ENCODE results near the gene SLIT1.

Gene SLIT1

GRCh38 chr10:97169911-97170693 lies 15.7 kb downstream of the SLIT1 start:
- DNase-seq (ENCODE audit: low read depth): no peak

GRCh38 chr10:97169063-97169462 lies 16.7 kb downstream of the SLIT1 start:
- DNase-seq (ENCODE audit: low read depth): no peak

GRCh38 chr10:97168645-97169044 lies 17.1 kb downstream of the SLIT1 start:
- no peak for DNase-seq (ENCODE audit: low read depth)

GRCh38 chr10:97165499-97165898 lies 20.3 kb downstream of the SLIT1 start:
- no peak for DNase-seq (ENCODE audit: low read depth)

GRCh38 chr10:97163781-97164501 lies 21.8 kb downstream of the SLIT1 start:
- no peak for DNase-seq (ENCODE audit: low read depth)

GRCh38 chr10:97163181-97163580 lies 22.6 kb downstream of the SLIT1 start:
- DNase-seq (ENCODE audit: low read depth): no peak

GRCh38 chr10:97159646-97160305 lies 26.0 kb downstream of the SLIT1 start:
- no peak for DNase-seq (ENCODE audit: low read depth)

- DNase-seq (ENCODE audit: low read depth): no peak
Measured at GRCh38 chr10:97157578-97158095, 28.1 kb downstream of the SLIT1 start.

- no peak for DNase-seq (ENCODE audit: low read depth)
Measured at GRCh38 chr10:97154781-97155180, 31.0 kb downstream of the SLIT1 start.

GRCh38 chr10:97154162-97154561 lies 31.6 kb downstream of the SLIT1 start:
- no peak for DNase-seq (ENCODE audit: low read depth)

- no peak for DNase-seq (ENCODE audit: low read depth)
Measured at GRCh38 chr10:97153270-97153850, 32.4 kb downstream of the SLIT1 start.

- no peak for DNase-seq (ENCODE audit: low read depth)
Measured at GRCh38 chr10:97151307-97151914, 34.3 kb downstream of the SLIT1 start.

- DNase-seq (ENCODE audit: low read depth): no peak
Measured at GRCh38 chr10:97150616-97151015, 35.1 kb downstream of the SLIT1 start.

GRCh38 chr10:97150013-97150595 lies 35.7 kb downstream of the SLIT1 start:
- DNase-seq (ENCODE audit: low read depth): no peak

GRCh38 chr10:97149079-97149531 lies 36.7 kb downstream of the SLIT1 start:
- DNase-seq (ENCODE audit: low read depth): no peak

- DNase-seq (ENCODE audit: low read depth): no peak
Measured at GRCh38 chr10:97144297-97144696, 41.5 kb downstream of the SLIT1 start.

- DNase-seq (ENCODE audit: low read depth): no peak
Measured at GRCh38 chr10:97142834-97143233, 42.9 kb downstream of the SLIT1 start.

- no peak for DNase-seq (ENCODE audit: low read depth)
Measured at GRCh38 chr10:97140902-97141745, 44.6 kb downstream of the SLIT1 start.

- DNase-seq (ENCODE audit: low read depth): no peak
Measured at GRCh38 chr10:97140049-97140846, 45.5 kb downstream of the SLIT1 start.

GRCh38 chr10:97139651-97140048 lies 46.1 kb downstream of the SLIT1 start:
- no peak for DNase-seq (ENCODE audit: low read depth)
